Measurements from ENCODE around the gene GPC5.

GPC5 gene

DNA sequence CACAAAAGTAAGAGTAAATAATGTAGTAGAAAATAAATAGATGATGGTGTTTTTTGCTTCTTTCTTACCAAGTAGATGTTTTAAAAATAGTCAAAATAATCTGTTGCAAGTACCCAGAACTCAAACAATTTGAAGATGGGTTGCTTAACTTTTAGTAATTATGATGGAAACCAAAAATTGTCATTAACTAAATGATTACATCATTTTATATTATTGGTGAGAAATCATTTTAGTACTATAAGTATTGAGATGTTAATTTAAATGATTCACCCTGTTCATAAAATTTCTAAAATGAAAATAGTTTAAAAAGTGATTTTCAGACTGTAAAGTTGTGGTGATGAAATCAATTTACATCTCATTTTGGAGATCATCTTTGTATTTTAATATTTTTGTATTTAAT is 404.5 kb downstream of the GPC5 start:
- no peak for DNase-seq (ENCODE audit: low spot score)
- H3K27ac ChIP-seq = no peak overlapping the region
- no peak overlapping the region for H3K4me3 ChIP-seq
- TF ChIP-seq, protein P1, sequence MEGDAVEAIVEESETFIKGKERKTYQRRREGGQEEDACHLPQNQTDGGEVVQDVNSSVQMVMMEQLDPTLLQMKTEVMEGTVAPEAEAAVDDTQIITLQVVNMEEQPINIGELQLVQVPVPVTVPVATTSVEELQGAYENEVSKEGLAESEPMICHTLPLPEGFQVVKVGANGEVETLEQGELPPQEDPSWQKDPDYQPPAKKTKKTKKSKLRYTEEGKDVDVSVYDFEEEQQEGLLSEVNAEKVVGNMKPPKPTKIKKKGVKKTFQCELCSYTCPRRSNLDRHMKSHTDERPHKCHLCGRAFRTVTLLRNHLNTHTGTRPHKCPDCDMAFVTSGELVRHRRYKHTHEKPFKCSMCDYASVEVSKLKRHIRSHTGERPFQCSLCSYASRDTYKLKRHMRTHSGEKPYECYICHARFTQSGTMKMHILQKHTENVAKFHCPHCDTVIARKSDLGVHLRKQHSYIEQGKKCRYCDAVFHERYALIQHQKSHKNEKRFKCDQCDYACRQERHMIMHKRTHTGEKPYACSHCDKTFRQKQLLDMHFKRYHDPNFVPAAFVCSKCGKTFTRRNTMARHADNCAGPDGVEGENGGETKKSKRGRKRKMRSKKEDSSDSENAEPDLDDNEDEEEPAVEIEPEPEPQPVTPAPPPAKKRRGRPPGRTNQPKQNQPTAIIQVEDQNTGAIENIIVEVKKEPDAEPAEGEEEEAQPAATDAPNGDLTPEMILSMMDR (IDR thresholded peaks at IDR 0.05) = no peak

DNA sequence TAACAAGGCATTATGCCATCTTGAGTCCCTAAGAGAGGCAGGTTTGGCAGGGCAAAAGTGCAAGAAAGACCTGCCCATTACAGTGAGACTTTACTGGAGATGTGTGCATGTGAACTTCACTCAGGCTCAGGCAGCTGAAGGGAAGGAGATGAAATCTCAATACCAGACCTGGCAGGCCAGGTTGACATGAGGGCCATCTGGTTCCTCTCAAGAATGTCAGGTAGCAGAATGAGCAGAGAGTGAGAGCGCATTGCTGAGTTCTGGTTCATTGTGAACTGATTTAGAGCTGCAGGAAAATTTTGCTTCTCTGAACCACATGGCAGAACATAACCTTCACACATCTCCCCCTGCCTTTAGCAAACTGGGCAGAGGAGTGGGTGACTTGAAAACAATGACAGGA is 406.3 kb downstream of the GPC5 start:
- DNase-seq (ENCODE audit: low spot score) = no peak
- no peak overlapping the region for H3K27ac ChIP-seq
- no peak overlapping the region for H3K4me3 ChIP-seq
- TF ChIP-seq, protein P1 (IDR thresholded peaks at IDR 0.05) = no peak

DNA sequence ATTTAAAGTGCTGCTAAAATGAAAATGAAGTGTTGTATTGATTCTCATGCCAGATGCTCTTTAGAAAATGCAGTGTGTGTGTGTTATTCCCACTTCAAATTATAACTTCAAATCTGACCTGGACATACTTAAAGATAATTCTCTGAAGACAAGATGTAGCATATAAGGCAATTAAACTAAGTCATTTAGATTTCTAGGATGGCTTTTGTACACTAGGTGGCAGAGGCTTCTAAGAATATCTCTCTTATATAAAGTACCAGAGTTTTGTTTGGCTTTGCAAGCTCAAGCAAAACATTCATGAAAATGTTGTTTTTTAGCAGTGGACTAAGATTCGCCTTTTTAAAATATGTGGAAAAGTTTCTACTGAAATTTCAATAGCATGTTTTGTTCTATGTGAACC is 407.2 kb downstream of the GPC5 start:
- Histone ChIP-seq H3K4me3 (no peak overlapping the region), H3K27ac (no peak overlapping the region)
- DNase-seq (ENCODE audit: low spot score) = no peak
- TF ChIP-seq, protein P1 (IDR thresholded peaks at IDR 0.05) = no peak

DNA sequence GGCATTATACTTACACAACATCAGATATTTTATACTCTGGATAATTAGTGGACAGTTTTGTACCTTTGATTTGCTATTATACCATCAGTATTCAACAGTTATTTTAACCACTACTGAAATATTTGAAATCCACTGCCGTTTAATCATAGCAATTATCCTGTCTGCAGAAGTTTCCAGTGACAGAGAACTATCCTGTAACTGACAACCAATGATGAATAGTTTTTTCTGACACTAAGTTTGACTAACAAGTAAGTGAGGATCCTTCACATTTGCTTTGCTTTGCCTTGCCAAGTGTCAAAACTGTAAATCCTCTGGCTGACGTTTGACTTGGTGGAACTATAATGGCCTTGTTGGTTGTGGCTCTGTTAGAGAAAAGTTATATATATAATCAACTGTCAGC is 410.7 kb downstream of the GPC5 start:
- no peak for DNase-seq (ENCODE audit: low spot score)
- Histone ChIP-seq H3K4me3 (no peak overlapping the region), H3K27ac (no peak overlapping the region)
- TF ChIP-seq, protein P1 (IDR thresholded peaks at IDR 0.05) = no peak

DNA sequence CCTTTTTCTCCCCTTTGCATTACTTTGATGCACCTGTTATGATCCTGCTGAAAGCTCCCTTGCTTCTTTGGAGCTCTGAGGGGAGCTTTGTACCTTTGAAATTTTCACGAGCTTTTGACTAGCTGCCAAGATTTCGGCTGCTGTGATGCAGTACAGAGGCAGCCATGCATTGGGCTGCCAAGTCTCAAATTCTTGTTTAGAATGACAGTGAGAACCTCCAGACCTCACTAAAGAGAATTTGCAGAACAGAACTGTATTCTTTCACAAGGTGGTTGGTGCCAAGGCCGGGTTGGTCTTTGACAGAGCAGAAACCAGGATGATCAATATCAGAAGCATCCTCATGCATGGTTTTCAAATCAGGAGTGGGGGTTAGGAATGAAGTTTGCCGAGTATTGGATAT is 414.8 kb downstream of the GPC5 start:
- TF ChIP-seq, protein P1 (IDR thresholded peaks at IDR 0.05) = no peak
- no peak overlapping the region for H3K4me3 ChIP-seq
- H3K27ac ChIP-seq = no peak overlapping the region
- DNase-seq (ENCODE audit: low spot score) = no peak

DNA sequence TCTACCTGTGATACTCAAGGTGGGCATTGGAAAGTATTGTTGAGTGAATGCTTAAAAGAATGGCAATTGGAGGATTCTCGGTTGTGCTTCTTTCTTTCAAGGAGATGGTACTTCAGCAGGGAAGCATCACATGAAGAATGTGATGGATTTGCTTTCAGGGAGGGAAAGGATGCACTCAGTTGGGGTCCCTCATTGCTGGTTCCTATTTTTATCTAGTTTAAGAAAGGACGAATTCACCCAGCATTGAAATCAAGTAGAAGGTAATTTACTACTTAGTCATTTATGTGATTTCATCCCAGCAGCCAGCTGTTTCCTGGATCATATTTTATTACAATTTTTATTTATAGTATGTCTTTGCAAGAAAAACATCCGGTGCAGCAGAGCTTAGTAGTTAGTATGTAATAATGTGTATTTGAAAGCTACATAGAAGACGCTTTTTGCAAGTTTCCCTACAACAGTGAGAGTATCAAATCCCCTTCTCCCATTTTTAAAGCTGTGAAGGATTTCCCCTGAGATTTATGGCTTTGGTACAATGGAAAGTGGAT is 417.9 kb downstream of the GPC5 start:
- DNase-seq (ENCODE audit: low spot score) = no peak
- Histone ChIP-seq H3K27ac (no peak overlapping the region), H3K4me3 (no peak overlapping the region)
- TF ChIP-seq, protein P1 (IDR thresholded peaks at IDR 0.05) = no peak

DNA sequence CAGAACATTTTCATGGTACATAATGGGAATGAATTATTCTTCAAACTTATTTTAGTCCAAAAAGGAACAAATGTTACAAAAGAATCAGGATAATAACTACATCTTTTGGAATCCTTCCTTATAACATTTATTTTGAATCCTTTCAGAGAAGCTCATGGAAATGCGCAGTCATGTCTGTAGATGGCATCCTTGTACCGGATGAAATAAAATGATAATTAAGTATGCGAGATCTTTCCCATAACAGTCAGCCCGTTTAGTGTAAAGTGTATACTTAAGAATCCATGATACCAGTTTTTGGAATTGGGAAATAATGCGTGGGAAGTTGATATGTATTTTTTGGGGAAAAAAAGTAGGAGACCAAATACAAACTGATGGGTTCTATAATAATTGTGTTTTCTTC is 418.8 kb downstream of the GPC5 start:
- TF ChIP-seq, protein P1 (IDR thresholded peaks at IDR 0.05) = no peak
- no peak for DNase-seq (ENCODE audit: low spot score)
- no peak overlapping the region for H3K27ac ChIP-seq
- no peak overlapping the region for H3K4me3 ChIP-seq
